ENCODE data around the gene NFKB1.

The NFKB1 gene

GRCh38 chr4:102541697-102542096 lies 40.5 kb downstream of the NFKB1 start:
- no peak for TF ChIP-seq Cebpa-rat (IDR thresholded peaks at IDR 0.05)
- Histone ChIP-seq H3K4me1 (peaks cover 7% of the 10 kb centered on the region; the same call in 1 of the 2 replicates), H3K27ac (no peak overlapping the region), H3K4me3 (no peak overlapping the region), H3K27me3 (no peaks in the 10 kb centered on the region), H3K4me2 (no peak overlapping the region), H3K9ac (no peak overlapping the region), H4K20me1 (no peaks in the 10 kb centered on the region; the same call in 1 of the 2 replicates), H3K9me3 (no peaks in the 10 kb centered on the region), H3K36me3 (peaks cover 69% of the 10 kb centered on the region)

- no peaks in the 10 kb centered on the region; the same call in 1 of the 2 replicates for H4K20me1 ChIP-seq
- no peak for TF ChIP-seq Cebpa-rat (IDR thresholded peaks at IDR 0.05)
- peaks cover 7% of the 10 kb centered on the region; the same call in 1 of the 2 replicates for H3K4me1 ChIP-seq
- H3K36me3 ChIP-seq, result peaks cover 68% of the 10 kb centered on the region
- no peak overlapping the region for H3K9ac ChIP-seq
- no peaks in the 10 kb centered on the region for H3K9me3 ChIP-seq
- no peaks in the 10 kb centered on the region for H3K27me3 ChIP-seq
- no peak overlapping the region for H3K27ac ChIP-seq
- no peak overlapping the region for H3K4me2 ChIP-seq
- H3K4me3 ChIP-seq, result no peak overlapping the region
These were observed 42.1 kb downstream of the NFKB1 start for GRCh38 chr4:102543030-102543928.

DNA sequence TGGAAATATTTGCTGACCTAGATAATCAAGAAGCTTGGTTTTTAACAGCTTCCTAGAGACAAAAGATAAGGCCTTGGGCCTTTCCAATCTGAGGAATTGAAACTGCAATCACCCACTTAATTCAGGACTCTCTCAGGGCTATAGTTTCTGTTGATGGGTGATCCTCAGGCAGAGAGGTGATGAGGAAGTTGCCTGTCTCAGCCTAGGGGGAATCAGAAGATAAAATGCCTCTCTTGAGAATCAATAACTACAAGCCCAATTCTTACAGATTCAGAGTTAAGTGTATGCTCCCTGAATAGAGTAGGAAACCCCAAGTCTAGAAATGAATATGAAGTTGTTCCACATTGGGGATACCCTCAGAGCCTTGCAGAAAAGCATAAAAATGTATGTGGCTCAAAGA lies 45.5 kb downstream of the NFKB1 start:
- no peak overlapping the region for H3K4me2 ChIP-seq
- no peak overlapping the region for H3K9ac ChIP-seq
- no peak overlapping the region for H3K27ac ChIP-seq
- peaks cover 7% of the 10 kb centered on the region; the same call in 1 of the 2 replicates for H3K4me1 ChIP-seq
- no peaks in the 10 kb centered on the region; the same call in 1 of the 2 replicates for H4K20me1 ChIP-seq
- peaks cover 73% of the 10 kb centered on the region for H3K36me3 ChIP-seq
- TF ChIP-seq Cebpa-rat (IDR thresholded peaks at IDR 0.05), result no peak
- no peaks in the 10 kb centered on the region for H3K27me3 ChIP-seq
- H3K9me3 ChIP-seq, result no peaks in the 10 kb centered on the region
- no peak overlapping the region for H3K4me3 ChIP-seq

GRCh38 chr4:102547973-102548372 lies 46.8 kb downstream of the NFKB1 start:
- no peak overlapping the region for H3K9ac ChIP-seq
- H3K4me1 ChIP-seq, result peaks cover 11% of the 10 kb centered on the region; the same call in 1 of the 2 replicates
- H4K20me1 ChIP-seq, result no peaks in the 10 kb centered on the region
- H3K4me3 ChIP-seq, result no peak overlapping the region
- peaks cover 68% of the 10 kb centered on the region for H3K36me3 ChIP-seq
- no peaks in the 10 kb centered on the region for H3K9me3 ChIP-seq
- H3K27ac ChIP-seq, result no peak overlapping the region
- TF ChIP-seq Cebpa-rat (IDR thresholded peaks at IDR 0.05), result no peak
- H3K4me2 ChIP-seq, result no peak overlapping the region
- H3K27me3 ChIP-seq, result no peaks in the 10 kb centered on the region

- H3K4me2 ChIP-seq, result no peak overlapping the region
- no peak overlapping the region for H3K27ac ChIP-seq
- no peak for TF ChIP-seq Cebpa-rat (IDR thresholded peaks at IDR 0.05)
These were observed 50.9 kb downstream of the NFKB1 start for GRCh38 chr4:102551958-102552565.

DNA sequence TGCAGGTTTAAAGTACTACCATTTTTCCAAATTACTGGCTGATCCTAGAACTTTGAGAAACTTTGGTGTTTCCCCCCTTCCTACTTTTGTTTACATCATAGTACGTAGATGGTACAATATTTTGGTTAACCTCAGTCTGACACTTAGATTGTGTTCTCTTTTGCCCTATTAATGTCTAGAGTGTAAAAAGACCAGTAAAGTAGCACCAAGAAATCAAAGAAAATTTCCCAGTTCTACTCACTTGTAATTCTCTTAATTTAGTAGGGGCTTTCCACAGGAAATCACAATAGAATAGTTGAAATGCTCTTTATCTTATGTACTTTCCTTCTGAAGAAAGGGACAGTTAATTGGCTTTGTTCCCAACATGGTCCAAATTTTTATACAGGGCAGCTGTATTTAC lies 51.6 kb downstream of the NFKB1 start:
- Histone ChIP-seq H3K4me1 (peaks cover 9% of the 10 kb centered on the region; the same call in 1 of the 2 replicates), H3K27me3 (no peaks in the 10 kb centered on the region), H3K27ac (no peak overlapping the region), H3K36me3 (peaks cover 69% of the 10 kb centered on the region), H3K9ac (no peak overlapping the region), H4K20me1 (no peaks in the 10 kb centered on the region), H3K4me2 (no peak overlapping the region), H3K9me3 (no peaks in the 10 kb centered on the region), H3K4me3 (no peak overlapping the region)
- TF ChIP-seq Cebpa-rat (IDR thresholded peaks at IDR 0.05), result no peak

More at GRCh38 chr4:102551958-102552565, 50.9 kb downstream of the NFKB1 start:
- Histone ChIP-seq H3K4me1 (peaks cover 9% of the 10 kb centered on the region; the same call in 1 of the 2 replicates), H3K36me3 (peaks cover 64% of the 10 kb centered on the region), H4K20me1 (no peaks in the 10 kb centered on the region), H3K4me3 (no peak overlapping the region), H3K27me3 (no peaks in the 10 kb centered on the region), H3K9ac (no peak overlapping the region), H3K9me3 (no peaks in the 10 kb centered on the region)

DNA sequence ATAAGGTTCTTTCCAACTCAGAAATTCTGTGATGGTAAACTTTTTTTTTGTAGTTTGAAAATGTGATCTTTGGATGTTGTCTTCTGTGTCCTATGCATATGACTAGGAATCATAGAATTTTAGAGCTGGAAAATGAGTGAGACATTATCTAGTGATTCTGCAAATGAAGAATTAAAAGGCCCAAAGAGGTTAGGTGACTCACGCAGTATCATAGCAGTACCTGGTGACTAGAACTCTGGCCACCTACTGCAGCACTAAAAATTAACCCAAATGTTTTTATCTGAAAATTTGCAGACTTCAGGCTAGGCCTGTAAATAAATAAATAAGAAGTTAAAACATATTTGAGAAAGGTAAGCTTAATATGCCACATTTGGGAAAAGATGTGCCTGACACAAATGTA lies 52.8 kb downstream of the NFKB1 start:
- Histone ChIP-seq H3K9me3 (no peaks in the 10 kb centered on the region), H3K9ac (no peak overlapping the region), H3K27ac (no peak overlapping the region), H3K4me3 (no peak overlapping the region), H3K4me1 (peaks cover 9% of the 10 kb centered on the region; the same call in 1 of the 2 replicates), H4K20me1 (no peaks in the 10 kb centered on the region), H3K27me3 (no peaks in the 10 kb centered on the region), H3K4me2 (no peak overlapping the region), H3K36me3 (peaks cover 62% of the 10 kb centered on the region)
- TF ChIP-seq Cebpa-rat (IDR thresholded peaks at IDR 0.05), result no peak

DNA sequence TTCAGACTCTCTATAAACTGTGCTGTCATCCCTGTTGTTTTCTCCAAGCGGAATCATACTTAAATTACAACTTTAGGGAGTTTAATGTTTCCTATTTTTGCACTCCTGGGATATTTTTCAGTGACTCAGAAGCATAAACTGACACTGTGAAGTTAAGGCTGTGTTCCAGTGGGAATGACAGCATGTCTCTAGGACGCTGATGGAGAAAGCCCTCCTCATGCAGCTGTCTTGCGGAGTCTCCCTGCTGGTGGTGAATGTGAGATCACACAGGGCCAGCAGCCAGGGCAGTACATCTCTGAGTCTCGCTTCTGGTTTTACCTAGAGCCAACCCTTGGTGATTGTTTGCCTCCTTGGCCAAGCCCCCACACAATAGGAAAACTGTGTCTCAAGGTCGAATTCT lies 53.3 kb downstream of the NFKB1 start:
- H3K4me2 ChIP-seq, result no peak overlapping the region
- TF ChIP-seq Cebpa-rat (IDR thresholded peaks at IDR 0.05), result no peak
- no peaks in the 10 kb centered on the region for H4K20me1 ChIP-seq
- no peak overlapping the region for H3K27ac ChIP-seq
- H3K9me3 ChIP-seq, result no peaks in the 10 kb centered on the region
- no peak overlapping the region for H3K9ac ChIP-seq
- H3K36me3 ChIP-seq, result peaks cover 60% of the 10 kb centered on the region
- H3K27me3 ChIP-seq, result no peaks in the 10 kb centered on the region
- H3K4me1 ChIP-seq, result peaks cover 9% of the 10 kb centered on the region; the same call in 1 of the 2 replicates
- H3K4me3 ChIP-seq, result no peak overlapping the region

DNA sequence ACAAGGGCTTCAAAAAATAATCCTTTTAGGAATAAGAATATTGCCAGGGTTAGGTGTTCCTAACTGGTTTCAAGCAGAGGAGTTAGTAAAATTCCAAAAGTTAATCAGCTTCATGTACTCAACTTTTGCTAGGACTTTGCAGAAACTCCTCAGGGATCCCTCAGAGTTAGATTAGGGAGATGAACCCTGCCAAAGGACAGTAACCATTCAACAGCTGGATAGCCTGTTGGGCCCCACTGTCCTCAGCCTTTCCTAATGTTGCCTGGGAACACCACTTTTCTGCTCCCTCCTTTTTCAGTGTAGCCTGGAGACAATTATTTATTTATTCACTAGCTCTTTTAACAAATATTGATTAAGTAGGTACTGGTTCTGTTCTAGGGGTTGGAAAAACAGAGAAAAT lies 53.8 kb downstream of the NFKB1 start:
- Histone ChIP-seq H3K27ac (no peak overlapping the region), H3K4me2 (no peak overlapping the region), H3K36me3 (peaks cover 55% of the 10 kb centered on the region), H3K9me3 (no peaks in the 10 kb centered on the region), H4K20me1 (no peaks in the 10 kb centered on the region), H3K4me3 (no peak overlapping the region), H3K27me3 (no peaks in the 10 kb centered on the region), H3K4me1 (peaks cover 14% of the 10 kb centered on the region; the same call in 1 of the 2 replicates), H3K9ac (no peak overlapping the region)
- TF ChIP-seq Cebpa-rat (IDR thresholded peaks at IDR 0.05), result no peak

- Histone ChIP-seq H3K36me3 (peaks cover 53% of the 10 kb centered on the region), H3K4me1 (peaks cover 14% of the 10 kb centered on the region), H3K4me2 (no peak overlapping the region), H3K9ac (no peak overlapping the region), H3K4me3 (no peak overlapping the region), H3K27me3 (no peaks in the 10 kb centered on the region), H3K9me3 (no peaks in the 10 kb centered on the region; the same call in 1 of the 2 replicates), H3K27ac (no peak overlapping the region), H4K20me1 (no peaks in the 10 kb centered on the region)
- TF ChIP-seq Cebpa-rat (IDR thresholded peaks at IDR 0.05), result no peak
These were observed 56.5 kb downstream of the NFKB1 start for GRCh38 chr4:102557636-102558035.
